Fibroblast of skin of back (primary cell): Measurements from ENCODE around the gene PERP.

Source experiments
- DNase-seq: peaks from one replicate; pipeline ENCODE4 v3.0.0-alpha.2; 2013

Gene PERP

DNA sequence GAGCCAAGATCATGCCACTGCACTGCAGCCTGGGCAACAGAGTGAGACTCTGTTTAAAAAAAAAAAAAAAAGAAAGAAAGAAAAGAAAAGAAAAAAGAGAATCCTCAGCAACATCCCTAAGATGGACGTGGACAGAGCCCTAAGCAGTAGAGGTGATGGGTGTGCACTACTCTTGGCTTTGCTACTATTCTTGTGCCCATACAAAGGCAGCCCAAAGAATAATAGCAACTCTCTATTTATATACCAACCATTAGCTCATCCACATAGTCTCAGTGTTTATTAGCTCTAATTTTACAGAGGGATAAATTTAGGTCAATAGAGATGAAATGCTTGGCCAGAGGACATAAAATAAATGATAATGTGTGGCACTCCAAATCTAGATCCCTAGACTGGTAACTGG, 62.2 kb downstream of the PERP start:
- DNase-seq, result no peak

DNA sequence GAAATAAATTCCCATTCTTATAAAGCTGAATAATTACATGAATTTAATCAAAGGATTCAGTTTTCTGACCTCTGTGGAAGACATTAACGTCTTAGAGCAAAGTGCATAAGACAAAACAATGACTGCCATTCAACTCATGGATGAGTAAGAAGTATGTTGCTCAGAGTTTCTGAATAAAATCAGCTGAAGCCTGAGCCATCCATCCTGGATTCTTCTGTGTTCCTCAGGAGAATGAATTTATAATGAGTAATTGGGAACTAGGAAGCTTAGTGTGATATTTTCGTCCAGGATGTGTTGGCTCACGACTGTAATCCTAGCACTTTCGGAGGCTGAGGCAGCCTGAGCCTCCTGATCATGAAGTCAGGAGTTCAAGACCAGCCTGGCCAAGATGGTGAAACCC, 62.8 kb downstream of the PERP start:
- no peak for DNase-seq
